HCT116 (cell line): ENCODE measurements around the gene IGSF9.

ENCODE experiments used
- ATF3 ChIP-seq: IDR thresholded peaks from 2 replicates; pipeline ENCODE4 v1.6.1; 2012
- CTCF ChIP-seq, 3 experiments: fragments of 200-600 bp in 1 of 3; sonication (generic) in 1 of 3; IDR thresholded peaks in 2 of 3; conservative IDR thresholded peaks in 1 of 3; 2 replicates each; pipeline ENCODE4 v1.5.1; 2012 to 2017; ENCODE audit warnings: low read depth in 2 of 3, low read length in 2 of 3, antibody characterized with exemption in 1 of 3, borderline replicate concordance in 1 of 3, control low read depth in 1 of 3, mild to moderate bottlenecking in 1 of 3, mixed read lengths in 1 of 3, mixed run types in 1 of 3, moderate library complexity in 1 of 3; ENCODE audit not compliant: insufficient read depth in 1 of 3
- EZH2 ChIP-seq: fragments of 200-600 bp; sonication (generic); IDR thresholded peaks from 2 replicates; pipeline ENCODE4 v1.6.1; 2017; ENCODE audit warnings: antibody characterized with exemption, mixed run types
- JUND ChIP-seq: IDR thresholded peaks from 2 replicates; pipeline ENCODE4 v1.6.1; 2012
- MAX ChIP-seq: IDR thresholded peaks from 2 replicates; pipeline ENCODE4 v1.6.1; 2012
- POLR2A ChIP-seq: IDR thresholded peaks from 2 replicates; pipeline ENCODE4 v1.7.0; 2011; ENCODE audit warnings: borderline replicate concordance; ENCODE audit not compliant: insufficient read depth, insufficient read length; ENCODE audit errors: extremely low read depth
- RAD21 ChIP-seq: IDR thresholded peaks from 2 replicates; pipeline ENCODE4 v1.6.1; 2012; ENCODE audit warnings: low read depth, mild to moderate bottlenecking
- REST ChIP-seq: IDR thresholded peaks from 2 replicates; pipeline ENCODE4 v1.6.1; 2012; ENCODE audit warnings: low read depth
- SIN3A ChIP-seq: IDR thresholded peaks from 2 replicates; pipeline ENCODE4 v1.6.1; 2012; ENCODE audit warnings: low read depth
- SP1 ChIP-seq: IDR thresholded peaks from 2 replicates; pipeline ENCODE4 v1.6.1; 2012; ENCODE audit warnings: low read depth
- SRF ChIP-seq: IDR thresholded peaks from 2 replicates; pipeline ENCODE4 v1.6.1; 2012; ENCODE audit warnings: low read depth
- ZNF274 ChIP-seq: fragments of 200-500 bp; sonication (Bioruptor generic); IDR thresholded peaks from 2 replicates; pipeline ENCODE4 v1.6.1; 2014; ENCODE audit warnings: mild to moderate bottlenecking, low read depth, low read length, inconsistent platforms

- TF ChIP-seq POLR2A = no peak
- TF ChIP-seq CTCF (IDR thresholded peaks at IDR 0.05 in 2 of 3, conservative IDR thresholded peaks at IDR 0.05 in 1 of 3; ENCODE audit: borderline replicate concordance in 1 of 3, insufficient read depth in 1 of 3, low read depth in 2 of 3, low read length in 2 of 3) = no peak
- no peak for TF ChIP-seq SP1
- no peak for TF ChIP-seq JUND
- TF ChIP-seq ATF3 = no peak
- no peak for TF ChIP-seq RAD21
- no peak for TF ChIP-seq MAX
- TF ChIP-seq SIN3A = no peak
- no peak for TF ChIP-seq REST
- no peak for TF ChIP-seq SRF
- no peak for TF ChIP-seq EZH2
- TF ChIP-seq ZNF274 = no peak
Observed at GRCh38 chr1:159968901-159969300, 23.5 kb upstream of the IGSF9 start.
